HepG2 (cell line): ENCODE results near the gene KAT2A. TPM values are rescaled to one million over a fixed set of nuclear protein-coding genes. Genes with fewer than 3 reads are reported as not detected.

ENCODE experiments used
- ATAC-seq: fragments of 200-7000 bp; cut with Tn5 transposase; 3 replicates; pipeline ENCODE4 v1.9.1; 2020; ENCODE audit warnings: mild to moderate bottlenecking, moderate library complexity
- BruUV-seq: library from RNA; stranded (reverse); fragments of 400-500 nt; replicated peaks from 2 replicates; lab custom pipeline; 2021; lab: Mats Ljungman, UMichigan
- CTCF ChIA-PET: fragments of 300-600 bp; formaldehyde crosslinking; extraction: SDS; loops from one replicate; lab custom pipeline; 2021; ENCODE audit warnings: low total read pairs, inconsistent platforms, low intra/inter-chr PET ratio; lab: Yijun Ruan, JAX
- POLR2A ChIA-PET: fragments of 350-600 bp; sonication (Branson Sonifier 250); formaldehyde crosslinking; loops from one replicate; lab custom pipeline; 2020; ENCODE audit warnings: antibody characterized with exemption, inconsistent platforms; lab: Yijun Ruan, JAX
- DNase-seq: peaks from one replicate; pipeline ENCODE4 v3.0.0-alpha.2; 2015; ENCODE audit warnings: low spot score
- FAIRE-seq: peaks from 3 replicates; lab custom pipeline; 2011; peaks lifted over from hg19 to GRCh38; lab: Jason Lieb, UNC
- H2AFZ ChIP-seq: one replicate; pipeline ENCODE4 v1.6.1; 2011; ENCODE audit warnings: low read length, inconsistent platforms
- H3K27ac ChIP-seq: fragments of 300-600 bp; 3 replicates; pipeline ENCODE4 v1.8.0; 2011; ENCODE audit warnings: mixed run types, mild to moderate bottlenecking, mixed read lengths, low read length, inconsistent platforms; ENCODE audit not compliant: insufficient read depth; ENCODE audit errors: extremely low read length
- H3K27me3 ChIP-seq, 2 experiments: fragments of 200-600 bp in 1 of 2; 2 replicates in 1 of 2; 3 replicates in 1 of 2; pipeline versions ENCODE4 v1.6.0 to v1.8.0; 2011; ENCODE audit warnings: low read length in 2 of 2, mild to moderate bottlenecking in 2 of 2, moderate library complexity in 2 of 2, inconsistent platforms in 1 of 2; ENCODE audit not compliant: insufficient read depth in 2 of 2, control insufficient read depth in 1 of 2
- H3K36me3 ChIP-seq, 2 experiments: fragments of 200-600 bp in 1 of 2; replicated peaks in 1 of 2; 2 replicates in 1 of 2; 3 replicates in 1 of 2; pipeline versions ENCODE4 v1.5.1 to v1.8.0; 2011; ENCODE audit warnings: low read length in 2 of 2, inconsistent platforms in 1 of 2; ENCODE audit not compliant: insufficient read depth in 2 of 2, control insufficient read depth in 1 of 2
- H3K4me1 ChIP-seq: 2 replicates; pipeline ENCODE4 v1.5.1; 2012; ENCODE audit warnings: low read length, inconsistent platforms; ENCODE audit not compliant: insufficient read depth
- H3K4me2 ChIP-seq: 2 replicates; pipeline ENCODE4 v1.6.0; 2011; ENCODE audit warnings: low read depth, low read length, inconsistent platforms
- H3K4me3 ChIP-seq, 3 experiments: fragments of 200-600 bp in 1 of 3; sonication (generic), shearing (Covaris generic) in 1 of 3; replicated peaks in 1 of 3; 2 replicates each; pipeline ENCODE4 v1.5.1; 2011 to 2016; ENCODE audit warnings: low read length in 3 of 3, inconsistent platforms in 2 of 3, low read depth in 2 of 3, mild to moderate bottlenecking in 2 of 3, control low read depth in 1 of 3, mixed read lengths in 1 of 3; ENCODE audit not compliant: insufficient read depth in 1 of 3
- H3K79me2 ChIP-seq: one replicate; pipeline ENCODE4 v1.6.1; 2011; ENCODE audit warnings: low read length, inconsistent platforms; ENCODE audit not compliant: insufficient read depth
- H3K9ac ChIP-seq: 2 replicates; pipeline ENCODE4 v1.6.0; 2011; ENCODE audit warnings: mild to moderate bottlenecking, low read depth, low read length, inconsistent platforms; ENCODE audit not compliant: insufficient read depth
- H3K9me3 ChIP-seq: 2 replicates; pipeline ENCODE4 v1.5.1; 2012; ENCODE audit warnings: mild to moderate bottlenecking, low read length
- H4K20me1 ChIP-seq: 2 replicates; pipeline ENCODE4 v1.6.0; 2011; ENCODE audit warnings: inconsistent platforms, mild to moderate bottlenecking, low read length, moderate library complexity; ENCODE audit not compliant: insufficient read depth
- CEBPZ ChIP-seq: IDR thresholded peaks from 2 replicates; pipeline ENCODE4 v1.6.1; 2012; ENCODE audit warnings: low read length, improper control_type of control experiment
- EEA1 ChIP-seq: sonication (generic); formaldehyde crosslinking; IDR thresholded peaks from 2 replicates; pipeline ENCODE4 v1.5.1; 2020; ENCODE audit warnings: mild to moderate bottlenecking, missing genetic modification reagents, borderline replicate concordance
- MZF1 ChIP-seq: sonication (generic); formaldehyde crosslinking; IDR thresholded peaks from 2 replicates; pipeline ENCODE4 v1.8.1; 2023; ENCODE audit warnings: mild to moderate bottlenecking, missing genetic modification reagents, borderline replicate concordance
- NFE2L1 ChIP-seq: sonication (generic); formaldehyde crosslinking; IDR thresholded peaks from 2 replicates; pipeline ENCODE4 v1.4.0; 2020; ENCODE audit warnings: missing genetic modification reagents, mild to moderate bottlenecking, borderline replicate concordance
- PHF20 ChIP-seq: sonication (generic); formaldehyde crosslinking; IDR thresholded peaks from 2 replicates; pipeline ENCODE4 v1.5.0; 2020; ENCODE audit warnings: mild to moderate bottlenecking, missing genetic modification reagents
- RFX5 ChIP-seq: IDR thresholded peaks from 2 replicates; pipeline ENCODE4 v1.6.1; 2011; ENCODE audit warnings: low read depth, low read length, improper control_type of control experiment
- SMYD3 ChIP-seq: sonication (generic); formaldehyde crosslinking; IDR thresholded peaks from 2 replicates; pipeline ENCODE4 v1.8.1; 2023; ENCODE audit warnings: mild to moderate bottlenecking, missing genetic modification reagents
- TARDBP ChIP-seq: sonication (generic); formaldehyde crosslinking; IDR thresholded peaks from 2 replicates; pipeline ENCODE4 v1.8.0; 2022; ENCODE audit warnings: mild to moderate bottlenecking, missing genetic modification reagents
- ZBTB38 ChIP-seq: sonication (generic); formaldehyde crosslinking; IDR thresholded peaks from 2 replicates; pipeline ENCODE4 v1.5.1; 2020; ENCODE audit warnings: mild to moderate bottlenecking, missing genetic modification reagents
- ZNF543 ChIP-seq: sonication (generic); formaldehyde crosslinking; IDR thresholded peaks from 2 replicates; pipeline ENCODE4 v1.4.0; 2020; ENCODE audit warnings: mild to moderate bottlenecking, missing genetic modification reagents
- ZSCAN12 ChIP-seq: sonication (generic); formaldehyde crosslinking; IDR thresholded peaks from 2 replicates; pipeline ENCODE4 v1.9.0; 2021; ENCODE audit warnings: mild to moderate bottlenecking, missing genetic modification reagents
- WGBS: methylation state at CpG from one replicate; pipeline ENCODE4 v1.1.6; 2017; ENCODE audit warnings: low lambda C conversion rate; 5-methylcytosine and 5-hydroxymethylcytosine counted together
- in situ Hi-C: cut with HindIII; loops from 2 replicates; pipeline ENCODE4 v1.10.0; 2017; ENCODE audit warnings: low pct_unique_long_range_greater_than_20kb; ENCODE audit not compliant: extremely low pct_ligation_motif_present
- intact Hi-C: fragments of 100-400 bp; cut with micrococcal nuclease; formaldehyde crosslinking; loops from one replicate; pipeline ENCODE4 v1.10.0; 2022; ENCODE audit not compliant: unreplicated experiment
- polyA plus RNA-seq, 8 experiments: library from polyadenylated mRNA; depleted of rRNA in 3 of 8; stranded (reverse) in 7 of 8; unstranded in 1 of 8; fragments of >200 nt; fragmentation: Illumina TruSeq in 4 of 8; extraction: Trizol in 4 of 8; gene quantifications; 2 replicates each; pipeline versions ENCODE4 v1.2.1 to v1.2.3, GENCODE V29; 2011 to 2016; ENCODE audit warnings: low read depth in 4 of 8, missing spikeins in 1 of 8, mixed read lengths in 1 of 8; ENCODE audit not compliant: insufficient read depth in 1 of 8
- total RNA-seq, 5 experiments: library from RNA; depleted of rRNA; stranded (reverse); fragments of >200 nt; fragmentation: Illumina TruSeq; extraction: Trizol; gene quantifications; 2 replicates each; pipeline ENCODE4 v1.2.3, GENCODE V29; 2016; ENCODE audit warnings: low read depth in 1 of 5
- TF ChIP-seq, protein P1 (sequence below): sonication (generic); formaldehyde crosslinking; IDR thresholded peaks from 2 replicates; pipeline ENCODE4 v1.5.0; 2020; ENCODE audit warnings: mild to moderate bottlenecking, missing genetic modification reagents

KAT2A gene
- total and polyA plus RNA-seq, 2 of the 13 experiments (the other 11 are each of a cell fraction or from before 2014, with no cell fraction given) = 29.1 to 90.4 TPM

DNA sequence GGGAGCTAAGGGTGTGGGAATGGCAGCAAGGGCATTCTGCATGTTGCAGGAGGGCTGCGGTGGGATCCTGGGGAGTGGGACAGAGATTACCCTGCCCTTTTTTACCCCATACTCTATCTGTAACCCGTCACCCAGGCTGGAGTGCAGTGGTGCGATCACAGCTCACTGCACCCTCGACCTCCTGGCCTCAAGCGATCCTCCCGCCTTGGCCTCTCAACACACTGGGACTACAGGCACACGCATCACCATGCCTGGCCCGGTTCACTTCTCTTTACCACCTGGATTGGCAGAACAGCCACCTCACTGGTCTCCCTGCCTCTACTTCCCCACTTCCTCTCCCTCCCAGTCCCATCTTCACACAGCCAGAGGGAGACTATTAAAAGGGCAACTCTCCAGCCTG is 32.4 kb downstream of the KAT2A start:
- Histone ChIP-seq H3K27ac (no peak overlapping the region), H2AFZ (no peak overlapping the region)
- 65% methylated on average over 7 of the region's 8 CpGs for WGBS
- in situ Hi-C loops = no loop called here
- DNase-seq (no peak), FAIRE-seq (no peak)
- TF ChIP-seq ZBTB38 (peak; percentile 56; the same call in 1 of the 2 replicates), NFE2L1 (CRISPR knock-in tag) (peak; percentile 12; the same call in 1 of the 2 replicates), TARDBP (CRISPR knock-in tag) (no peak), PHF20 (CRISPR knock-in tag) (0 out of 2 replicates have a peak, but pooled peaks have one; percentile 9), ZSCAN12 (no peak), CEBPZ (no peak), MZF1 (CRISPR knock-in tag) (no peak), ZNF543 (CRISPR knock-in tag) (no peak), EEA1 (peak; percentile 39; the same call in 1 of the 2 replicates), RFX5 (no peak), SMYD3 (CRISPR knock-in tag) (no peak)
- TF ChIP-seq, protein P1, sequence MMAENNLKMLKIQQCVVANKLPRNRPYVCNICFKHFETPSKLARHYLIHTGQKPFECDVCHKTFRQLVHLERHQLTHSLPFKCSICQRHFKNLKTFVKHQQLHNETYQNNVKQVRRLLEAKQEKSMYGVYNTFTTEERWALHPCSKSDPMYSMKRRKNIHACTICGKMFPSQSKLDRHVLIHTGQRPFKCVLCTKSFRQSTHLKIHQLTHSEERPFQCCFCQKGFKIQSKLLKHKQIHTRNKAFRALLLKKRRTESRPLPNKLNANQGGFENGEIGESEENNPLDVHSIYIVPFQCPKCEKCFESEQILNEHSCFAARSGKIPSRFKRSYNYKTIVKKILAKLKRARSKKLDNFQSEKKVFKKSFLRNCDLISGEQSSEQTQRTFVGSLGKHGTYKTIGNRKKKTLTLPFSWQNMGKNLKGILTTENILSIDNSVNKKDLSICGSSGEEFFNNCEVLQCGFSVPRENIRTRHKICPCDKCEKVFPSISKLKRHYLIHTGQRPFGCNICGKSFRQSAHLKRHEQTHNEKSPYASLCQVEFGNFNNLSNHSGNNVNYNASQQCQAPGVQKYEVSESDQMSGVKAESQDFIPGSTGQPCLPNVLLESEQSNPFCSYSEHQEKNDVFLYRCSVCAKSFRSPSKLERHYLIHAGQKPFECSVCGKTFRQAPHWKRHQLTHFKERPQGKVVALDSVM (CRISPR knock-in tag) = peak; percentile 93
- TF ChIP-seq, all 625 proteins: peak for 5
- ChIA-PET CTCF (no interaction called here), POLR2A (interaction anchor here (0.8 kb wide), 1 partner anchor 71 kb away, joined by 3 read pairs; the partner anchor contains the start of gene DNAJC7)
- Histone ChIP-seq H3K9ac (peak overlapping the region; percentile 32), H3K4me2 (peak overlapping the region; percentile 69), H3K79me2 (no peaks in the 10 kb centered on the region), H3K36me3 (no peaks in the 10 kb centered on the region), H3K9me3 (no peaks in the 10 kb centered on the region), H4K20me1 (no peaks in the 10 kb centered on the region), H3K4me3 (peak overlapping the region in 1 of 3 experiments; percentile 51; a peak in 2 of 6 replicates), H3K4me1 (peaks cover 60% of the 10 kb centered on the region), H3K27me3 (0 out of 5 replicates have a peak, but pooled peaks cover 0 to 3% of the 10 kb centered on the region in 2 experiments)
- no TSS peak for BruUV-seq
- intact Hi-C loops = no loop called here
- peak; percentile 10 for ATAC-seq
